Measurements from ENCODE around the gene DLG2. TPM values are rescaled to one million over a fixed set of nuclear protein-coding genes. Genes with fewer than 3 reads are reported as not detected.

DLG2 gene
- total RNA-seq, 1 experiment from 2014 or later: 17.5 TPM

DNA sequence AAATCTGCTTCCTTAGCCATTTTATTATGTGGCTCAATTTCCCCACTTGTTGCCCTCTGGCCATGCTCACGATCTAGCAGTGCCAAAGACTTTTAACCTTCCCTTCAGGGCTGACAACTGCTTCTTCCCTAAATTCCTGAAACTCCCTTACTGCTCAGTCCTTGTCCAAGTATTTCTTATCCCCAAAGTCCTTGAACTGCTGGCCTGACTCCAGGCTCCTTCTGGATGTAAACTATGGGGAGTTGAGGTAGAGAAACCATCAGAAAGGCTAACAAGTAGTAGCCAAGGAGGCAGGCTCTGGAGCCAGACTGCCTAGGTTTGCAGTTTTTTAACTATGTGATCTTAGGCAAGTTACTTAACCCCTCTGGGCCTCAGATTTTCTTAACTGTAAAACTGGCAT, 2082.3 kb downstream of the DLG2 start:
- DNase-seq (ENCODE audit: low spot score) (no peak), ATAC-seq (no peak)
- POLR2A ChIA-PET: interaction anchor here (0.6 kb wide), 1 partner anchor 9 kb away, joined by 3 read pairs; no protein-coding TSS in a partner anchor
- no peak for TF ChIP-seq CREM (CRISPR knock-in tag; IDR thresholded peaks at IDR 0.05)
- no peak for TF ChIP-seq ZNF121 (CRISPR knock-in tag; IDR thresholded peaks at IDR 0.05)
- TF ChIP-seq, protein P1, sequence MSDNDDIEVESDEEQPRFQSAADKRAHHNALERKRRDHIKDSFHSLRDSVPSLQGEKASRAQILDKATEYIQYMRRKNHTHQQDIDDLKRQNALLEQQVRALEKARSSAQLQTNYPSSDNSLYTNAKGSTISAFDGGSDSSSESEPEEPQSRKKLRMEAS (CRISPR knock-in tag; IDR thresholded peaks at IDR 0.05): no peak
- TF ChIP-seq HMGA2 (CRISPR knock-in tag; IDR thresholded peaks at IDR 0.05): no peak
- no peak for TF ChIP-seq OVOL2 (CRISPR knock-in tag; IDR thresholded peaks at IDR 0.05; ENCODE audit: borderline replicate concordance)
- no peak for TF ChIP-seq FOXP1 (CRISPR knock-in tag; IDR thresholded peaks at IDR 0.05; ENCODE audit: borderline replicate concordance)
- TF ChIP-seq ZNF532 (CRISPR knock-in tag; IDR thresholded peaks at IDR 0.05; ENCODE audit: borderline replicate concordance): no peak
- TF ChIP-seq, protein P2, sequence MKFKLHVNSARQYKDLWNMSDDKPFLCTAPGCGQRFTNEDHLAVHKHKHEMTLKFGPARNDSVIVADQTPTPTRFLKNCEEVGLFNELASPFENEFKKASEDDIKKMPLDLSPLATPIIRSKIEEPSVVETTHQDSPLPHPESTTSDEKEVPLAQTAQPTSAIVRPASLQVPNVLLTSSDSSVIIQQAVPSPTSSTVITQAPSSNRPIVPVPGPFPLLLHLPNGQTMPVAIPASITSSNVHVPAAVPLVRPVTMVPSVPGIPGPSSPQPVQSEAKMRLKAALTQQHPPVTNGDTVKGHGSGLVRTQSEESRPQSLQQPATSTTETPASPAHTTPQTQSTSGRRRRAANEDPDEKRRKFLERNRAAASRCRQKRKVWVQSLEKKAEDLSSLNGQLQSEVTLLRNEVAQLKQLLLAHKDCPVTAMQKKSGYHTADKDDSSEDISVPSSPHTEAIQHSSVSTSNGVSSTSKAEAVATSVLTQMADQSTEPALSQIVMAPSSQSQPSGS (CRISPR knock-in tag; IDR thresholded peaks at IDR 0.05; ENCODE audit: borderline replicate concordance, low read depth): no peak
- no peak for TF ChIP-seq ZNF423 (CRISPR knock-in tag; IDR thresholded peaks at IDR 0.05)
- no peak for TF ChIP-seq KAT7 (CRISPR knock-in tag; IDR thresholded peaks at IDR 0.05; ENCODE audit: borderline replicate concordance)
- H3K4me1 Mint-ChIP-seq: peaks cover 11% of the 10 kb centered on the region
- H3K27me3 Mint-ChIP-seq (ENCODE audit: low read depth): peaks cover 3% of the 10 kb centered on the region
- H3K9me3 Mint-ChIP-seq: no peaks in the 10 kb centered on the region
- H3K27ac Mint-ChIP-seq: no peak overlapping the region
- CTCF ChIA-PET: no interaction called here
- H3K4me3 Mint-ChIP-seq: no peak overlapping the region
- no peaks in the 10 kb centered on the region for H3K36me3 Mint-ChIP-seq

DNA sequence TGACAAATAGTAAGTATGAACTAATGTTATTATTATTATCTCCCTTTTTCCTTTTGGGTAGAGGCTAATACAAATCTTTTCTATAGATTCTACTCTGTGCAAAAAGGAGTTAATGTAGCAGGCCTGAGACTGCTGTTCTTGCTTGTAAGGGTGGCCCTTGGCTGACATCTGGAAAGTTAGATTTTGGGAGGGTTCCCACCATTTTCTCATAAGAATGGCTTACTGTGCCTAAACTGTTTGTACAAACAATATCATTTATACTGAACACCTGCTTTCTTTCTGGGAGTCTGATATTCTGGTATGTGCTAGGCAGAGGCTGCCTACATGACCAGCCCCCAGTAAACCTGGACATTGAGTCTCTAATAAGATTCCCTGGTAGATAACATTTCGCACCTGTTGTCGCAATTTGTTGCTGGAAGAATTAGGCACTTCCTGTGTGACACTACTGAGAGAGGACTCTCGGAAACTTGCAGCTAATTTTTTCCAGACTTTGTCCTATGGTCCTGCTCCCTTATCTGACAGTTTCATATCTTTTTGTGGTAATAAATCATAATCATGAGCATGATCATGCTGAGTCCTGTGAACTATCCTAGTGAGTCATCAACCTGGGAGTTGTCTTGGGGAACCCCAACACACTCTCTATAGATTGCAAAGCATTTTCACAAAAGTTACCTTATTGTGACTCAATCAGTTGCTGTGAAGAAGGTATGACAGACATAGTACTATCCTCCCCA, 2083.3 kb downstream of the DLG2 start:
- ChIA-PET CTCF (no interaction called here), POLR2A (interaction anchor here (0.6 kb wide), 1 partner anchor 10 kb away, joined by 3 read pairs; no protein-coding TSS in a partner anchor)
- H3K27ac Mint-ChIP-seq: no peak overlapping the region
- no peaks in the 10 kb centered on the region for H3K36me3 Mint-ChIP-seq
- peaks cover 3% of the 10 kb centered on the region for H3K27me3 Mint-ChIP-seq (ENCODE audit: low read depth)
- ATAC-seq (no peak), DNase-seq (ENCODE audit: low spot score) (no peak)
- H3K4me3 Mint-ChIP-seq: no peak overlapping the region
- no peaks in the 10 kb centered on the region for H3K9me3 Mint-ChIP-seq
- peaks cover 11% of the 10 kb centered on the region for H3K4me1 Mint-ChIP-seq
- TF ChIP-seq ZNF263 (CRISPR knock-in tag; IDR thresholded peaks at IDR 0.05; ENCODE audit: low read depth) (no peak), ZNF396 (CRISPR knock-in tag; IDR thresholded peaks at IDR 0.05; ENCODE audit: borderline replicate concordance) (no peak)

- POLR2A ChIA-PET: interaction anchor here (0.7 kb wide), 1 partner anchor 991 kb away, joined by 3 read pairs; no protein-coding TSS in a partner anchor
- DNase-seq (ENCODE audit: low spot score) (no peak), ATAC-seq (no peak)
- no peaks in the 10 kb centered on the region for H3K36me3 Mint-ChIP-seq
- H3K9me3 Mint-ChIP-seq: no peaks in the 10 kb centered on the region
- peaks cover 3% of the 10 kb centered on the region for H3K27me3 Mint-ChIP-seq (ENCODE audit: low read depth)
- H3K4me3 Mint-ChIP-seq: no peak overlapping the region
- H3K4me1 Mint-ChIP-seq: peaks cover 11% of the 10 kb centered on the region
- CTCF ChIA-PET: no interaction called here
- no peak overlapping the region for H3K27ac Mint-ChIP-seq
- TF ChIP-seq, protein P2 (CRISPR knock-in tag; IDR thresholded peaks at IDR 0.05; ENCODE audit: borderline replicate concordance, low read depth): no peak
- TF ChIP-seq, protein P3, sequence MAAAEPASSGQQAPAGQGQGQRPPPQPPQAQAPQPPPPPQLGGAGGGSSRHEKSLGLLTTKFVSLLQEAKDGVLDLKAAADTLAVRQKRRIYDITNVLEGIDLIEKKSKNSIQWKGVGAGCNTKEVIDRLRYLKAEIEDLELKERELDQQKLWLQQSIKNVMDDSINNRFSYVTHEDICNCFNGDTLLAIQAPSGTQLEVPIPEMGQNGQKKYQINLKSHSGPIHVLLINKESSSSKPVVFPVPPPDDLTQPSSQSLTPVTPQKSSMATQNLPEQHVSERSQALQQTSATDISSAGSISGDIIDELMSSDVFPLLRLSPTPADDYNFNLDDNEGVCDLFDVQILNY (CRISPR knock-in tag; IDR thresholded peaks at IDR 0.05): no peak
- TF ChIP-seq ZNF121 (CRISPR knock-in tag; IDR thresholded peaks at IDR 0.05) (no peak), TCF7 (CRISPR knock-in tag; IDR thresholded peaks at IDR 0.05; ENCODE audit: low read depth) (no peak), NFE2L1 (CRISPR knock-in tag; IDR thresholded peaks at IDR 0.05) (no peak), GABPB1 (CRISPR knock-in tag; IDR thresholded peaks at IDR 0.05) (no peak), ZNF219 (CRISPR knock-in tag; IDR thresholded peaks at IDR 0.05; ENCODE audit: borderline replicate concordance) (no peak), ZNF416 (CRISPR knock-in tag; IDR thresholded peaks at IDR 0.05) (no peak), FOXK1 (CRISPR knock-in tag; IDR thresholded peaks at IDR 0.05) (no peak)
- TF ChIP-seq, protein P4, sequence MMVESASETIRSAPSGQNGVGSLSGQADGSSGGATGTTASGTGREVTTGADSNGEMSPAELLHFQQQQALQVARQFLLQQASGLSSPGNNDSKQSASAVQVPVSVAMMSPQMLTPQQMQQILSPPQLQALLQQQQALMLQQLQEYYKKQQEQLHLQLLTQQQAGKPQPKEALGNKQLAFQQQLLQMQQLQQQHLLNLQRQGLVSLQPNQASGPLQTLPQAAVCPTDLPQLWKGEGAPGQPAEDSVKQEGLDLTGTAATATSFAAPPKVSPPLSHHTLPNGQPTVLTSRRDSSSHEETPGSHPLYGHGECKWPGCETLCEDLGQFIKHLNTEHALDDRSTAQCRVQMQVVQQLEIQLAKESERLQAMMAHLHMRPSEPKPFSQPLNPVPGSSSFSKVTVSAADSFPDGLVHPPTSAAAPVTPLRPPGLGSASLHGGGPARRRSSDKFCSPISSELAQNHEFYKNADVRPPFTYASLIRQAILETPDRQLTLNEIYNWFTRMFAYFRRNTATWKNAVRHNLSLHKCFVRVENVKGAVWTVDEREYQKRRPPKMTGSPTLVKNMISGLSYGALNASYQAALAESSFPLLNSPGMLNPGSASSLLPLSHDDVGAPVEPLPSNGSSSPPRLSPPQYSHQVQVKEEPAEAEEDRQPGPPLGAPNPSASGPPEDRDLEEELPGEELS (CRISPR knock-in tag; IDR thresholded peaks at IDR 0.05): no peak
- TF ChIP-seq, protein P5, sequence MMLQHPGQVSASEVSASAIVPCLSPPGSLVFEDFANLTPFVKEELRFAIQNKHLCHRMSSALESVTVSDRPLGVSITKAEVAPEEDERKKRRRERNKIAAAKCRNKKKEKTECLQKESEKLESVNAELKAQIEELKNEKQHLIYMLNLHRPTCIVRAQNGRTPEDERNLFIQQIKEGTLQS (CRISPR knock-in tag; conservative IDR thresholded peaks at IDR 0.05): no peak
These were observed 2084.3 kb downstream of the DLG2 start for GRCh38 chr11:83542861-83543260.

All from WTC11 (cell line).